WTC11 (cell line): ENCODE measurements around the gene GPR17. TPM values are rescaled to one million over a fixed set of nuclear protein-coding genes. Genes with fewer than 3 reads are reported as not detected.
A peak's percentile ranks its signal among the peaks of the same experiment; 100 is the strongest.

ENCODE experiments used
- ATAC-seq: fragments of 200-7000 bp; cut with Tn5 transposase; 2 replicates; pipeline ENCODE4 v1.10.0; 2021; ENCODE audit warnings: mild to moderate bottlenecking, moderate library complexity
- CTCF ChIA-PET: fragments of 300-600 bp; sonication (Branson Sonifier 250); formaldehyde crosslinking; loops from one replicate; lab custom pipeline; 2021; ENCODE audit warnings: antibody characterized with exemption; lab: Charles Lee
- POLR2A ChIA-PET: fragments of 350-600 bp; sonication (Branson Sonifier 250); formaldehyde crosslinking; loops from one replicate; lab custom pipeline; 2021; ENCODE audit warnings: antibody characterized with exemption; lab: Charles Lee
- DNase-seq: peaks from one replicate; pipeline ENCODE4 v3.0.0; 2021; ENCODE audit warnings: low spot score
- H3K27ac Mint-ChIP-seq: 2 replicates; pipeline ENCODE4 v1.8.0; 2021; ENCODE audit warnings: mixed read lengths
- H3K27me3 Mint-ChIP-seq: 2 replicates; pipeline ENCODE4 v1.8.0; 2021; ENCODE audit warnings: low read depth, mild to moderate bottlenecking, moderate library complexity, mixed read lengths
- H3K36me3 Mint-ChIP-seq: 2 replicates; pipeline ENCODE4 v1.8.0; 2021; ENCODE audit warnings: mixed read lengths
- H3K4me1 Mint-ChIP-seq: 2 replicates; pipeline ENCODE4 v1.8.0; 2022; ENCODE audit warnings: mixed read lengths
- H3K4me3 Mint-ChIP-seq: 2 replicates; pipeline ENCODE4 v1.8.0; 2021; ENCODE audit warnings: mild to moderate bottlenecking, moderate library complexity, mixed read lengths
- H3K9me3 Mint-ChIP-seq: 2 replicates; pipeline ENCODE4 v1.8.0; 2021; ENCODE audit warnings: mixed read lengths
- CREB1 ChIP-seq: sonication (generic); formaldehyde crosslinking; IDR thresholded peaks from 2 replicates; pipeline ENCODE4 v1.8.0; 2023; ENCODE audit warnings: mild to moderate bottlenecking, missing genetic modification reagents
- JAZF1 ChIP-seq: fragments of 250-450 bp; sonication (Bioruptor Pico); IDR thresholded peaks from 2 replicates; pipeline ENCODE4 v1.9.0; 2021; ENCODE audit warnings: moderate library complexity, mild to moderate bottlenecking, inconsistent platforms
- STAT6 ChIP-seq: sonication (generic); formaldehyde crosslinking; conservative IDR thresholded peaks from 2 replicates; pipeline ENCODE4 v1.8.1; 2023; ENCODE audit warnings: mild to moderate bottlenecking, low read depth, missing genetic modification reagents, moderate library complexity
- ZBTB21 ChIP-seq: sonication (generic); formaldehyde crosslinking; IDR thresholded peaks from 2 replicates; pipeline ENCODE4 v1.8.1; 2023; ENCODE audit warnings: mild to moderate bottlenecking, missing genetic modification reagents, borderline replicate concordance
- ZNF121 ChIP-seq: sonication (generic); formaldehyde crosslinking; IDR thresholded peaks from 2 replicates; pipeline ENCODE4 v1.8.0; 2023; ENCODE audit warnings: missing genetic modification reagents
- ZNF416 ChIP-seq: fragments of 250-450 bp; sonication (Bioruptor Pico); IDR thresholded peaks from 2 replicates; pipeline ENCODE4 v1.9.0; 2021; ENCODE audit warnings: mild to moderate bottlenecking, inconsistent platforms
- total RNA-seq: library from RNA; stranded (reverse); gene quantifications from 3 replicates; pipeline ENCODE4 v1.2.3, GENCODE V29; 2021
- TF ChIP-seq, protein P1 (sequence below): sonication (generic); formaldehyde crosslinking; IDR thresholded peaks from 2 replicates; pipeline ENCODE4 v1.8.0; 2022; ENCODE audit warnings: mild to moderate bottlenecking, missing genetic modification reagents
- TF ChIP-seq, protein P2 (sequence below): sonication (generic); formaldehyde crosslinking; IDR thresholded peaks from 2 replicates; pipeline ENCODE4 v1.8.1; 2022; ENCODE audit warnings: mild to moderate bottlenecking, missing genetic modification reagents, moderate library complexity, borderline replicate concordance
- TF ChIP-seq, protein P3 (sequence below): fragments of 250-450 bp; sonication (Bioruptor Pico); IDR thresholded peaks from 2 replicates; pipeline ENCODE4 v1.9.0; 2021; ENCODE audit warnings: mild to moderate bottlenecking
- TF ChIP-seq, protein P4 (sequence below): sonication (generic); formaldehyde crosslinking; IDR thresholded peaks from 2 replicates; pipeline ENCODE4 v1.8.1; 2023; ENCODE audit warnings: mild to moderate bottlenecking, missing genetic modification reagents, moderate library complexity

The GPR17 gene
- total RNA-seq, 1 experiment from 2014 or later, result not detected

GRCh38 chr2:127642706-127643438 is 3.1 kb upstream of the GPR17 start (continued):
- no peak for TF ChIP-seq JAZF1 (CRISPR knock-in tag)

- H3K9me3 Mint-ChIP-seq, result no peaks in the 10 kb centered on the region
- ATAC-seq, result no peak
- H3K4me3 Mint-ChIP-seq, result no peak overlapping the region
- no peaks in the 10 kb centered on the region for H3K27me3 Mint-ChIP-seq
- no peak for DNase-seq
- ChIA-PET CTCF (interaction anchor here (1.0 kb wide), 1 partner anchor 76 kb away, joined by 3 read pairs; no protein-coding TSS in a partner anchor), POLR2A (interaction anchor here (0.5 kb wide), 1 partner anchor 53 kb away, joined by 3 read pairs; no protein-coding TSS in a partner anchor)
- TF ChIP-seq STAT6 (CRISPR knock-in tag), result no peak
- TF ChIP-seq ZNF416, result no peak
- TF ChIP-seq, protein P1, sequence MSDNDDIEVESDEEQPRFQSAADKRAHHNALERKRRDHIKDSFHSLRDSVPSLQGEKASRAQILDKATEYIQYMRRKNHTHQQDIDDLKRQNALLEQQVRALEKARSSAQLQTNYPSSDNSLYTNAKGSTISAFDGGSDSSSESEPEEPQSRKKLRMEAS (CRISPR knock-in tag), result no peak
- TF ChIP-seq, protein P2, sequence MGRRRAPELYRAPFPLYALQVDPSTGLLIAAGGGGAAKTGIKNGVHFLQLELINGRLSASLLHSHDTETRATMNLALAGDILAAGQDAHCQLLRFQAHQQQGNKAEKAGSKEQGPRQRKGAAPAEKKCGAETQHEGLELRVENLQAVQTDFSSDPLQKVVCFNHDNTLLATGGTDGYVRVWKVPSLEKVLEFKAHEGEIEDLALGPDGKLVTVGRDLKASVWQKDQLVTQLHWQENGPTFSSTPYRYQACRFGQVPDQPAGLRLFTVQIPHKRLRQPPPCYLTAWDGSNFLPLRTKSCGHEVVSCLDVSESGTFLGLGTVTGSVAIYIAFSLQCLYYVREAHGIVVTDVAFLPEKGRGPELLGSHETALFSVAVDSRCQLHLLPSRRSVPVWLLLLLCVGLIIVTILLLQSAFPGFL (CRISPR knock-in tag), result no peak
- no peak for TF ChIP-seq ZNF121
- no peak for TF ChIP-seq CREB1
- TF ChIP-seq JAZF1 (CRISPR knock-in tag), result no peak
- no peak for TF ChIP-seq ZBTB21 (CRISPR knock-in tag)
- TF ChIP-seq, protein P3, sequence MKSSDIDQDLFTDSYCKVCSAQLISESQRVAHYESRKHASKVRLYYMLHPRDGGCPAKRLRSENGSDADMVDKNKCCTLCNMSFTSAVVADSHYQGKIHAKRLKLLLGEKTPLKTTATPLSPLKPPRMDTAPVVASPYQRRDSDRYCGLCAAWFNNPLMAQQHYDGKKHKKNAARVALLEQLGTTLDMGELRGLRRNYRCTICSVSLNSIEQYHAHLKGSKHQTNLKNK (CRISPR knock-in tag), result no peak
- H3K36me3 Mint-ChIP-seq, result no peaks in the 10 kb centered on the region
- no peak overlapping the region; the same call in 1 of the 2 replicates for H3K27ac Mint-ChIP-seq
- peaks cover 11% of the 10 kb centered on the region for H3K4me1 Mint-ChIP-seq
These were observed 2.4 kb upstream of the GPR17 start for GRCh38 chr2:127643439-127644065.

DNA sequence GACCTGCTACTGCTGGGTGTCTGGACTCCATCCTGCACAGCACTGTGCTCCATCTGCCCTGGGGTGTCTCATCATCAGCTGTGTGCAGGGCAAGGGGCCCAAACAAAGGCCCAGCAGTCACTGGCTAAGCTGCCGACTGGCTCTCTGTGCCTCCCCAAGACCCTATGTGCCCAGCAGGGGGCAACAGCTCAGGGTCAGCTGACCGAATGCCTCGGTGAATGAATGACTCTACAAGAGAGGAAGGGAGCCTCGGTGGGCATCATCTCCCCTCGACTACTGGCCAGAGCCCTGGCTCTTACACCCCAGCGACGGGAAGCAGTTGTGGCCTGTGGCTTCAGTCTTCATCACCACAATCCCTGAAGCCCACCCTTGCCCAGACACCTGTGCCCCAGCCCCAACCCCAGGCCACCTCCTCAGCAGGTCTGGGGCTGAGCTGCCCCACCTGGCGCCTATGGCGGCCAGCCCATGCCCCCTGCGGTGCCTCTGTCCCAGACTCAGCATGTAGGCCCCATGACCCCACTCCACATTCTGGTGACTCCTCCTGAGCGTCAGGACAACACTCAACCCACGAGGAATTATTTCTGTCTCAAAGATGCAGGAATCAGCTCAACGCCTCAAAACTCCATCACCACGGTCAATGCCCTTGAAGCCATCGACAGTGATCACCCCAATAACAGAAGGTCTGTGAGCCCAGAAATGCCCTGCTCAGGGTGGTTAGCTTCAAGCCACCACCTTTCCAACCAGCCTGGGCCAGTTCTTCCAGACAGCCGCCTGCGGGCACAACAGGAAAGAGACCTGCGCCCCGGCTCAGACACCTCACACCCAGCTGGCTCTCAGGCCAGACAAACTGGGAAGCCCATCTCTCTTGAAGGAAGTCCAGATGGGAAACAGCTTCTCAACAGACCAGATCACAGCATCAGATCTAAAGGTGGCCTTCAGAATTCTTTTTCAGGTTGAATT is 1.6 kb upstream of the GPR17 start:
- TF ChIP-seq JAZF1 (CRISPR knock-in tag), result no peak
- TF ChIP-seq, protein P4, sequence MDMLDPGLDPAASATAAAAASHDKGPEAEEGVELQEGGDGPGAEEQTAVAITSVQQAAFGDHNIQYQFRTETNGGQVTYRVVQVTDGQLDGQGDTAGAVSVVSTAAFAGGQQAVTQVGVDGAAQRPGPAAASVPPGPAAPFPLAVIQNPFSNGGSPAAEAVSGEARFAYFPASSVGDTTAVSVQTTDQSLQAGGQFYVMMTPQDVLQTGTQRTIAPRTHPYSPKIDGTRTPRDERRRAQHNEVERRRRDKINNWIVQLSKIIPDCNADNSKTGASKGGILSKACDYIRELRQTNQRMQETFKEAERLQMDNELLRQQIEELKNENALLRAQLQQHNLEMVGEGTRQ (CRISPR knock-in tag), result peak; percentile 38; the same call in 1 of the 2 replicates
- no peak for ATAC-seq
- no peaks in the 10 kb centered on the region for H3K27me3 Mint-ChIP-seq
- ChIA-PET CTCF (interaction anchor here (0.7 to 2.3 kb wide), 4 partner anchors 52 to 81 kb away, joined by 3 to 14 read pairs (median 4); no protein-coding TSS in a partner anchor), POLR2A (interaction anchor here (0.5 kb wide), 1 partner anchor 52 kb away, joined by 3 read pairs; no protein-coding TSS in a partner anchor)
- no peaks in the 10 kb centered on the region for H3K9me3 Mint-ChIP-seq
- peaks cover 7% of the 10 kb centered on the region for H3K4me1 Mint-ChIP-seq
- H3K4me3 Mint-ChIP-seq, result no peak overlapping the region
- H3K36me3 Mint-ChIP-seq, result no peaks in the 10 kb centered on the region
- no peak overlapping the region; the same call in 1 of the 2 replicates for H3K27ac Mint-ChIP-seq
- no peak for DNase-seq
